OCI-M1 (cell line): ENCODE measurements around the gene CKS1B.

ENCODE experiments used
- DNase-seq: peaks from one replicate; lab custom pipeline; 2025; lab: John Stamatoyannopoulos, UW

CKS1B gene

GRCh38 chr1:155002464-155003226 lies 28.2 kb downstream of the CKS1B start, which contains the start of gene ZBTB7B:
TSS of gene ZBTB7B (plus strand) at chr1:155002802. CDS start at chr1:155014661, 11,859 bp downstream.
- DNase-seq, result peak; percentile 68

- DNase-seq, result peak; percentile 68
Observed at GRCh38 chr1:155003227-155003765, 28.8 kb downstream of the CKS1B start.

GRCh38 chr1:155003766-155004351 lies 29.4 kb downstream of the CKS1B start:
- peak; percentile 83 for DNase-seq

GRCh38 chr1:155004352-155005075 lies 30.0 kb downstream of the CKS1B start:
- peak; percentile 66 for DNase-seq

- no peak for DNase-seq
Observed at GRCh38 chr1:155005076-155006011, 30.9 kb downstream of the CKS1B start.

- peak; percentile 58 for DNase-seq
Observed at GRCh38 chr1:155006601-155007101, 32.2 kb downstream of the CKS1B start.

- no peak for DNase-seq
Observed at GRCh38 chr1:155007251-155007828, 32.9 kb downstream of the CKS1B start.

GRCh38 chr1:155008015-155008941 lies 33.8 kb downstream of the CKS1B start:
- DNase-seq, result no peak

GRCh38 chr1:155009221-155009711 lies 34.8 kb downstream of the CKS1B start:
- no peak for DNase-seq

- no peak for DNase-seq
Observed at GRCh38 chr1:155009742-155010141, 35.3 kb downstream of the CKS1B start.

GRCh38 chr1:155010211-155010918 lies 35.9 kb downstream of the CKS1B start:
- peak; percentile 42 for DNase-seq

- DNase-seq, result no peak
Observed at GRCh38 chr1:155011004-155011416, 36.5 kb downstream of the CKS1B start.

- no peak for DNase-seq
Observed at GRCh38 chr1:155011437-155012025, 37.0 kb downstream of the CKS1B start.

GRCh38 chr1:155012026-155012546 lies 37.6 kb downstream of the CKS1B start:
- DNase-seq, result peak; percentile 80

GRCh38 chr1:155012776-155013602 lies 38.5 kb downstream of the CKS1B start:
- peak; percentile 71 for DNase-seq

- peak; percentile 59 for DNase-seq
Observed at GRCh38 chr1:155013632-155014031, 39.2 kb downstream of the CKS1B start.
